BJ (cell line): ENCODE results near the gene PRKAR1B. TPM values are rescaled to one million over a fixed set of nuclear protein-coding genes. Genes with fewer than 3 reads are reported as not detected.
"Not testable (repeated sequence)": the region's sequence is repeated elsewhere in the genome, so short reads cannot be mapped to it uniquely, and the experiment has no call there.

Experiments used
- CTCF ChIA-PET: fragments of 350-600 bp; formaldehyde crosslinking; extraction: SDS; loops from one replicate; lab custom pipeline; 2021; ENCODE audit warnings: antibody characterized with exemption, inconsistent platforms; lab: Yijun Ruan, JAX
- POLR2A ChIA-PET: fragments of 300-600 bp; sonication (Branson Sonifier 250); formaldehyde crosslinking; extraction: SDS; loops from one replicate; lab custom pipeline; 2021; ENCODE audit warnings: antibody characterized with exemption; lab: Charles Lee
- DNase-seq: peaks from one replicate; pipeline ENCODE4 v3.0.0-alpha.2; 2011; ENCODE audit warnings: low read depth
- H3K27me3 ChIP-seq: 2 replicates; pipeline ENCODE4 v1.6.0; 2011; ENCODE audit warnings: low read length; ENCODE audit not compliant: control insufficient read depth, insufficient read depth
- H3K36me3 ChIP-seq: 2 replicates; pipeline ENCODE4 v1.5.1; 2011; ENCODE audit warnings: low read length; ENCODE audit not compliant: control insufficient read depth, insufficient read depth
- H3K4me3 ChIP-seq: 2 replicates; pipeline ENCODE4 v1.5.1; 2011; ENCODE audit warnings: low read depth, mild to moderate bottlenecking, control low read depth, low read length
- CTCF ChIP-seq: IDR thresholded peaks from 2 replicates; pipeline ENCODE4 v1.5.1; 2011; ENCODE audit warnings: low read depth, mild to moderate bottlenecking, control low read depth, inconsistent platforms, low read length, moderate library complexity; ENCODE audit not compliant: insufficient read depth
- polyA plus RNA-seq: library from polyadenylated mRNA; depleted of rRNA; stranded (reverse); fragments of >200 nt; gene quantifications from 2 replicates; pipeline ENCODE4 v1.2.3, GENCODE V29; 2011

The PRKAR1B gene
- polyA plus RNA-seq, 1 experiment, result 7.4 TPM

- H3K36me3 ChIP-seq, result no peaks in the 10 kb centered on the region
- ChIA-PET POLR2A (no interaction called here), CTCF (no interaction called here)
- no peak for TF ChIP-seq CTCF
- no peak for DNase-seq
- H3K27me3 ChIP-seq, result no peaks in the 10 kb centered on the region
- H3K4me3 ChIP-seq, result no peak overlapping the region
Measured at GRCh38 chr7:652881-653280, 74.2 kb downstream of the PRKAR1B start.

DNA sequence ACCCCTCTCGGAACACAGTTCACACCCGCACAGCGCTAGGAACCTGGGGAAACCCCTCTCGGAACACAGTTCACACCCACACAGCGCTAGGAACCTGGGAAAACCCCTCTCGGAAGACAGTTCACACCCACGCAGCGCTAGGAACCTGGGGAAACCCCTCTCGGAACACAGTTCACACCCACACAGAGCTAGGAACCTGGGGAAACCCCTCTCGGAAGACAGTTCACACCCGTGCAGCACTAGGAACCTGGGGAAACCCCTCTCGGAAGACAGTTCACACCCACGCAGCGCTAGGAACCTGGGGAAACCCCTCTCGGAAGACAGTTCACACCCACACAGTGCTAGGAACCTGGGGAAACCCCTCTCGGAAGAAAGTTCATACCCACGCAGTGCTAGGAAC is 74.9 kb downstream of the PRKAR1B start:
- CTCF ChIA-PET, H3K27me3 ChIP-seq, DNase-seq, POLR2A ChIA-PET, H3K4me3 ChIP-seq, H3K36me3 ChIP-seq: not testable (repeated sequence)

DNA sequence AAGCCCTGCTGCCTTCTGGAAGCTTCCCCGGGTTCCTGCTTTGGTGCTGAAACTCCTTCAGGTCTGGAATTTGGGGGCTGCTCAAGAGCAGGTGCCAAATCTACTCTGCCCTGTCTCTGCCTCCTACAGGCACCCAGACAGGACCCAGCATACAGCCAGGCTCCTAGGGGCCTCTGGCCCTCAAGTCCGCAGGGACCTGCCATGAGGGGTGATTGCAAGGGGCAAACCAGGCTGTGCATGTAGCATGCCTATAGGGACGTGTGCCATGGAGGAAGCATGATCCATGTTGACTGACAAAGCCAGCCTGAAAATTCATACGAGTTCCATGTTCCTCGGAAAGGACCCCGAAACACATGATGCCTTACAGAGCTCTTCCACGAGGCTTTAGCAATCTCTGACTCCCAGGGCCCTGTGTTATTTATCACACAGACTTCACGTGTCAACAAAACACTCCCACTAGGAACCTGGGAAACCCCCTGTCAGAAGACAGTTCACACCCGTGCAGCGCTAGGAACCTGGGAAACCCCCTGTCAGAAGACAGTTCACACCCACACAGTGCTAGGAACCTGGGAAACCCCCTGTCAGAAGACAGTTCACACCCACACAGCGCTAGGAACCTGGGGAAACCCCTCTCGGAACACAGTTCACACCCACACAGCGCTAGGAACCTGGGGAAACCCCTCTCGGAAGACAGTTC is 75.9 kb downstream of the PRKAR1B start:
- DNase-seq, result no peak
- Histone ChIP-seq H3K4me3 (no peak overlapping the region), H3K27me3 (no peaks in the 10 kb centered on the region), H3K36me3 (no peaks in the 10 kb centered on the region)
- ChIA-PET CTCF (no interaction called here), POLR2A (no interaction called here)
- TF ChIP-seq CTCF, result no peak

- ChIA-PET CTCF (no interaction called here), POLR2A (no interaction called here)
- Histone ChIP-seq H3K27me3 (no peaks in the 10 kb centered on the region), H3K4me3 (no peak overlapping the region), H3K36me3 (no peaks in the 10 kb centered on the region)
- no peak for DNase-seq
- TF ChIP-seq CTCF, result no peak
Measured at GRCh38 chr7:650339-651031, 76.6 kb downstream of the PRKAR1B start.

GRCh38 chr7:646951-647350 is 80.1 kb downstream of the PRKAR1B start:
- ChIA-PET CTCF (no interaction called here), POLR2A (no interaction called here)
- TF ChIP-seq CTCF, result no peak
- no peaks in the 10 kb centered on the region for H3K27me3 ChIP-seq
- H3K4me3 ChIP-seq, result no peak overlapping the region
- DNase-seq, result no peak
- no peaks in the 10 kb centered on the region for H3K36me3 ChIP-seq
